Activated CD8-positive, alpha-beta memory T cell treated with anti-CD3 and anti-CD28 coated beads for 48 hours (primary cell): Measurements from ENCODE around the gene HJURP.

ENCODE experiments used
- DNase-seq, 3 experiments: peaks; one replicate each; pipeline ENCODE4 v3.0.0-alpha.2; 2020; ENCODE audit warnings: low read depth in 2 of 3, low spot score in 2 of 3

Gene HJURP

DNA sequence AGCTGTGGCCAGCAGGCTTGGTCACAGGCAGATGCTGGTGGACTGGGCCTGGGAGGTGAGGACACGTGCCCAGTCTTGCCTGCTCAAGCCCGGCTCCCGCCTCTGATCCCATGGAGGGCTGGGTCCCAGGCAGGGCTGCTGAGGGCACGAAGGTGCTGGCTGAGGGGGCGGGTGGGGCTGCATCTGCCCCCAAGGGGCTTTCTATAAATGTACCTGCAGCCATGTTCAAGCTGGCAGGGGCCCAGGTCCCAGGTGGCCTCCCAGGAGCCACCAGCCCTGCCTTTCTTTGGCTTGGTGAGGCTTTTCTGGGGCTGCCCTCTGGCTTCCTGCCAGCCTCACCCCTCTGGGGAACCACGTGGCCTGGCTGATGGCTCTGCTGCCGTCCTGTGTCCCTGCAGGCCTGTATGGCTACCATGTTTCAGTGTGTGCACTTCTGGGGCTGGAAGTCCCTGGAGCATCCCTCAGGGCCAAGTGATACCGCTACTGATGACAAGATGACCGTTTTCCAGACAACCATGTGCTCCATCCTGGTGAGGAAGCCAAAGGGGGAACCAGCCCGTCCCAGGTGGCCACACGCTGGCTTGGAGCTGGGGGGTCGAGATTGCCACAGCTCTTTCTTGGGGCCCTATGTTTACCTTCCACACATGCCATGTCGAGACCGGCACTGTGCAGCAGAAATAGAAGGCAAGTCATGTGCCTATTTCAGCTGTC, 23.2 kb downstream of the HJURP start:
- DNase-seq = no peak

GRCh38 chr2:233830111-233830802, 24.1 kb downstream of the HJURP start:
- no peak for DNase-seq

DNA sequence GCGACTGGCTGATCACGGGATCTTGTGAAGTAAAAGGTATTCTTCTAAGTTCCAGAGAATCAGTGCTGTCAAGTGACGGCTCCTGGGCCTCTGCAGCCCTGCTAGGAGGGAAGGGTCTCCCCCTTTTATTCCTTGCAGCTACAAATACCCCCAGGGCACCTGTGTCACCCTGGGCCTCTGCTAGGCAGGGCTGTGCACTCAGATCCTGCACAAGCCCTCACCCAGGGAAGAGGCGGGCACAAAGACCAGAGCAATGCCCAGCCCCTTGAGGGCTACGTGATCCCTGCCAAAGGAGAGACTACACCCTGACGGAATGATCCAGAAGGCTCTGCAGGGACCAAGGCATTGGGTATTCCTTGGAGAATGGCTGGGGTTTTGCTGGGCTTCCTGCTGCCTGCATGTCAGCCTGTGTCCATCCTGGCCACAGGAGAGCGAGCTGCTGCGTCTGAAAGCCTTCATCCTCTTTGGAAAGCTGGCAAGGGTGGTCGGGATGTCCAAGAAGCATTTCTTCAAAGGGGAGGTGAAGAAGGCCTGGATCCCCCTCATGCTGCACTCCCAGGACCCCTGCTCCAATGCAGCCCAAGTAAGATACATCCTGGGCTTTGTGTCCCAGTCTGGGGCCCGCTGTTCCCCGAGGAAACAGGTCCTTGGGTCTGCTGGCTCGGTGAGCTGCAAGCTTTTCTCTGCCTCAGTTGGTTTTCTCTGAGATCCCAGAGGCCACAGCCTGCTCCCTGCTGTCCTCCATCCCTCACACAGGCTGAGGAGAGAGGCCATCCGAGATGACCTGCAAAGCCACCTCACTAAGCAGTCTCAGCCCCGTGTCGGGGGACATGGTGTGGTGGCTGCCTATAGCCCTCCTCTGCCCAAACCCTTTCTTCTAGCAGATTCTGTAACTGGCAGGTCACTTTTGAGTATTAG, 24.9 kb downstream of the HJURP start:
- no peak for DNase-seq

DNA sequence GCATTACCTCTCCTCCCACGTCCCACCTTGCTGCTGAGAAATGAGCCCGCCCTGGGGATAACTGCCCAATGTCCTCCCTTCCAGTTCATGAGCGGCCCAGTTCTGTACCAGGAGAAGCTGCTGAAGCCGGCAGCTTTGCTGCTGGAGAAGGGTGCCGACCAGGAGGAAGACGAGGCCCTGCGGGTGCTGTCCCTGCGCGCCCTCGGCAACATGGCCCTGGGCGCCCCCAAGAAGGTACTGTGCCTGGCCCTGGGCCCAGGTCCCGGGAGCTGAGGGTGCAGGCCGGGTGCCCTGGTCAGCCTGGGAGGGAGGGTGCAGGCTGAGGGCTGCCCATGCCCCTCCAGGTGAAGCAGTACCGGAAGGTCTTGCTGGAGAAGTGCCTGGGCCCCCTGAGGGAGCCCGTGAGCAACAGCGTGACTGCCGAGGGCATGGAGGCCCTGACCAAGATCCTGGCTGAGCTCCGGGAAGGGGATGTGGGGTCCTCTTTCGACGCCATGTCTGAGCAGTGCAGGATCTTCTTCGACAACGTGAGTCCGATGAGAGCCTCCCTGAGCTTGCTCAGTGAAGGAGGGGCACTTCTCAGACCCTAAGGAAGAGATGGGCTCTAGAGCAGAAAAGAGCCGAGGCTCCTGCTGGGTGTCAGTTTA, 25.7 kb downstream of the HJURP start:
- DNase-seq = no peak

DNA sequence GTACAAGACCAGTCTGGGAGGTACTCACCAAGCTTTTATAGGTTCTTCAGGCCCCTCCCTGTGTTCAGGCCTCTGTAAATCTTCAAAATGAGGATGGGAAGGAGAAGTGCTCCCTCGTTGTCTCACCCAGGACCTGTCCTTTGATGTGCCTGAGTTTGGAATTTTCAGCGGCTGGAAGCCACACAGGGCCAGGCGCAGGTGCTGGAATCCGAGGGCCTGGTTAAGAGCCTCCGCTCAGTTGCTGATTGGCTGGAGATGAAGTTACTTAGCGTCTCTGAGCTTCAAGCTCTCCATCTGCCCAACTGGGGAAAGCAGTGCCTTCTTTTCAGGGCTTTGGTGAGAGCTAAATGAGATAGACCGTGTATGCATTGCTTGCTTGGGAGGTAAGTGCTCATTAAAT, 30.0 kb downstream of the HJURP start:
- no peak for DNase-seq

GRCh38 chr2:233823731-233824121, 30.6 kb downstream of the HJURP start:
- no peak for DNase-seq

- DNase-seq = no peak
Observed at GRCh38 chr2:233822781-233823730, 31.3 kb downstream of the HJURP start.

DNA sequence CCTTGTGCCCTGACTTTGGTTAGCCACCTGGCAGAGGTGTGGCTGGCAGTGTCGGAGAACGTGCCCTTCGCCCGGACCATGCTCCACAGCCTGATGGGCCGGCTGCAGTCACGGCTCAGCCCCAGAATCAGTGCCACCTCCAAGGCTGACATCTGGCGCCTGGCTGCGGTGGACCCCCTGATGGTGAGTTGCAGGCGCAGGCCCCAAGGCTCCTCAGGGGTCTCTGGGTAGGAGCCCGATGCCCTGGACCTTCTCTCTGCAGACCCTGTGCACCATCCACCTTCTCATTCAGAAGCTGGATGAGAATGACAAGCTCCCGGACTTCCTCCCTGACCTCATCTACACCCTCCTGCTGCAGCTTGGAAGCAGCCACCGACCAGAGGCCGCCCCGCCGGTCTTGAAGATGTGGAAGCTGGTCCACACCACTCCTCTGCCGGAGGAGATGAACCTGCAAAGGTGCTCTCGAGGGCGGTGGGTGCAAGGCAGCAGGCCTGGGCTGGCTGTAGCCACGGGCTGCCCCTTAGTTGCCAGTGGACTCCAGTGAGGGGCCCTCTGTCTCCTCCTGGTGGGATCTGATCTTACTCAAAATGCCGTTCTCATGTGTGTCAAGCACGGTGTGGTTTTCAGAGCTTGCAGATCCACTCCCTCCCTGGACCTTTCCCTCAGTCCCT, 32.1 kb downstream of the HJURP start:
- no peak for DNase-seq

DNA sequence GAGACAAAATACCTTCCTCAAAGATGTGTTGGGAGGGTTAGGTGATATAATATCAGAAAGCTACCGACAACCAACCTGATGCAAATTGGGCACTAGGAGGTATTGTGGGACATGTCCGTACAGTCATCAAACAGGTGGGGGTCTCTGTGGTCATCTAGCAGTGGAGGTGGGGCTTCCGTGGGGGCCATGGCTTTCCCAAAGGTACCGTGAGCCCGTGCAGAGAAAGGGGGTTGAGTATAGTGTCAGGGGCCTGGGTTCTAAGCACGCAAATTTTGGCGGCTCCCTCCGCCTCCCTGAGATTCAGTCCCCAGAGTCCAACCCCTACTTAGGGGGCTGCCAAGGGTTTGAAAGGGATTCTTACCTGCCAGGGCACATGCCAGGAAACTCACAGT, 32.6 kb downstream of the HJURP start:
- DNase-seq = no peak

- no peak for DNase-seq
Observed at GRCh38 chr2:233821196-233821595, 33.1 kb downstream of the HJURP start.

DNA sequence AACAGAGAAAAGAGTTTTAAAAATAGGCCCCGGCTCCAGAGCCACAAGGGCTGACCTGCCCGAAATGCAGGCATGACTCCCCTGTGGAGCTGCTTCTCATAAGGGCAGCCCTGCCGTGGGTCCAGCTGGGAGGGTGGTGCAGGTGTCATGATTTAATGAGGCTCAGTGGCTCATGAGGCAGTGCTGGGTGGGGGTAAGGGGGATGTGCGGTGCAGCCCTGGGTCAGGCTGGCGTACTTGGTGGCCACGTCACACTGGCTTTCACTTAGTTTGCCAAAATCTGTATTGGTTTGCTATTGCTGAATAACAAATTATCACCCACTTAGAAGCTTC, 33.6 kb downstream of the HJURP start:
- DNase-seq = no peak

- no peak for DNase-seq
Observed at GRCh38 chr2:233819884-233820773, 34.2 kb downstream of the HJURP start.

- DNase-seq = no peak
Observed at GRCh38 chr2:233818639-233819621, 35.4 kb downstream of the HJURP start.

- DNase-seq = no peak
Observed at GRCh38 chr2:233817995-233818638, 36.2 kb downstream of the HJURP start.

- no peak for DNase-seq
Observed at GRCh38 chr2:233817361-233817911, 36.9 kb downstream of the HJURP start.

- DNase-seq = no peak
Observed at GRCh38 chr2:233816771-233817170, 37.6 kb downstream of the HJURP start.

DNA sequence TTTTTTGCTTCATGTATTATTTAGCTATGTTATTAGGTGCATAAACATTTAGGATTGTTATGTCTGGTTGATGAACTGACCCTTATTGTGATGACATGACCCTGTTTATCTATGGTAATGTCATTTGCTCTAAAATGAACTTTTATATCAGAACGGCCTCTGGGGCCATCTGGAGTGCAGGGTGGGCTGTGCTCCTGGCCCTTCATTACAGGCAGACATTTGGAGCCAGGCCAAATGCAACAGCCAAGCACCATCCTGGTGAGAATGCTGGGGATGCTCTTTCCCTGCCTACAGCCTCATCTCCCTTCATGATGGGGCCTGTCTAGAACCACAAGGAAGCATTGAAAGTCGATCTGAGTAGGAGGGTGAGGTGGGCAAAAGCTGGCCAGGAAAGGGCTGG, 38.0 kb downstream of the HJURP start:
- DNase-seq = no peak
